Common myeloid progenitor, CD34-positive (primary cell): ENCODE results near the gene SERPINA6.

Source experiments
- CTCF ChIA-PET: fragments of 350-600 bp; sonication (Branson Sonifier 250); formaldehyde crosslinking; loops from one replicate; lab custom pipeline; 2021; ENCODE audit warnings: antibody characterized with exemption; lab: Charles Lee
- POLR2A ChIA-PET: fragments of 350-600 bp; sonication (Branson Sonifier 250); formaldehyde crosslinking; loops from one replicate; lab custom pipeline; 2021; ENCODE audit warnings: antibody characterized with exemption; lab: Charles Lee
- DNase-seq, 3 donors: peaks; one replicate each; pipeline versions ENCODE4 v3.0.0 to v3.0.0-alpha.2; 2013
- H3K27ac ChIP-seq, 2 experiments: 1 replicate in 1 of 2; 2 replicates in 1 of 2; pipeline ENCODE4 v1.7.0; 2013; ENCODE audit warnings: inconsistent platforms in 2 of 2, low read length in 2 of 2, mild to moderate bottlenecking in 2 of 2, low read depth in 1 of 2, moderate library complexity in 1 of 2; ENCODE audit not compliant: severe bottlenecking in 2 of 2, insufficient read depth in 1 of 2, poor library complexity in 1 of 2
- H3K27me3 ChIP-seq, 5 experiments: replicated peaks in 2 of 5; 1 replicate in 3 of 5; 2 replicates in 2 of 5; pipeline versions ENCODE4 v1.6.1 to v1.7.0; 2013; ENCODE audit warnings: low read length in 4 of 5, mild to moderate bottlenecking in 2 of 5, moderate library complexity in 2 of 5, inconsistent platforms in 1 of 5; ENCODE audit not compliant: insufficient read depth in 5 of 5, control insufficient read depth in 4 of 5
- H3K36me3 ChIP-seq, 4 experiments: 1 replicate in 2 of 4; 2 replicates in 2 of 4; pipeline versions ENCODE4 v1.6.1 to v1.7.0; 2013; ENCODE audit warnings: low read length in 3 of 4, control low read depth in 1 of 4, mild to moderate bottlenecking in 1 of 4; ENCODE audit not compliant: control insufficient read depth in 4 of 4, insufficient read depth in 4 of 4
- H3K4me1 ChIP-seq, 4 experiments: 1 replicate in 3 of 4; 2 replicates in 1 of 4; pipeline versions ENCODE4 v1.6.1 to v1.7.1; 2013; ENCODE audit warnings: low read length in 3 of 4, mild to moderate bottlenecking in 3 of 4, control low read depth in 1 of 4, inconsistent platforms in 1 of 4, moderate library complexity in 1 of 4; ENCODE audit not compliant: control insufficient read depth in 4 of 4, insufficient read depth in 4 of 4; ENCODE audit errors: control extremely low read depth in 1 of 4
- H3K4me3 ChIP-seq, 7 experiments: 1 replicate in 4 of 7; 2 replicates in 3 of 7; pipeline versions ENCODE4 v1.5.1 to v1.7.0; 2013; ENCODE audit warnings: mild to moderate bottlenecking in 7 of 7, low read length in 6 of 7, moderate library complexity in 6 of 7, inconsistent platforms in 2 of 7, low read depth in 2 of 7, control low read depth in 1 of 7; ENCODE audit not compliant: insufficient read depth in 4 of 7, control insufficient read depth in 1 of 7; ENCODE audit errors: extremely low read depth in 1 of 7
- H3K9me3 ChIP-seq, 5 experiments: 1 replicate in 4 of 5; 2 replicates in 1 of 5; pipeline versions ENCODE4 v1.6.1 to v1.7.1; 2013; ENCODE audit warnings: low read length in 4 of 5, mild to moderate bottlenecking in 2 of 5, inconsistent platforms in 1 of 5, low read depth in 1 of 5, moderate library complexity in 1 of 5; ENCODE audit not compliant: control insufficient read depth in 4 of 5, insufficient read depth in 2 of 5; ENCODE audit errors: control extremely low read depth in 1 of 5
- WGBS: methylation state at CpG from one replicate; pipeline ENCODE4 v1.1.5; 2013; ENCODE audit not compliant: insufficient coverage; 5-methylcytosine and 5-hydroxymethylcytosine counted together

SERPINA6 gene

DNA sequence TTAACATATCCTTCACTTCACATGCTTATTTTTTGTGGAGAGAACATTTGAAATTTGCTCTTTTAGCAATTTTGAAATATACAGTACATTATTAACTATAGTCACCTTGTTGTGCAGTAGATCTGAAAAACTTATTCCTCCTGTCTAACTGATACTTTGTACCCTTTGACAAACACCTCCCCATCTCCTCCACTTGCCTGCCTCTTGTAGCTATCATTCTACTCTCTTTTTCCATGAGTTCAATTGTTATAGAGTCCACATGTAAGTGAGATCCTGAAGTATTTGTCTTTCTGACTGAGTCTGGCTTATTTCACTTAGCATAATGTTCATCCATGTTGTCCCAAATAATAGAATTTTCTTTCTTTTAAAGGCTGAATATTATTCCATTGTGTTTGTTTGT is 9.5 kb upstream of the SERPINA6 start:
- Histone ChIP-seq H3K27ac (no peak overlapping the region), H3K4me3 (no peak overlapping the region), H3K27me3 (peaks cover 0 to 6% (median 3%) of the 10 kb centered on the region in 5 experiments), H3K4me1 (no peaks in the 10 kb centered on the region), H3K9me3 (no peaks in the 10 kb centered on the region), H3K36me3 (no peaks in the 10 kb centered on the region)
- no peak for DNase-seq
- POLR2A ChIA-PET = no interaction called here
- CTCF ChIA-PET = no interaction called here

DNA sequence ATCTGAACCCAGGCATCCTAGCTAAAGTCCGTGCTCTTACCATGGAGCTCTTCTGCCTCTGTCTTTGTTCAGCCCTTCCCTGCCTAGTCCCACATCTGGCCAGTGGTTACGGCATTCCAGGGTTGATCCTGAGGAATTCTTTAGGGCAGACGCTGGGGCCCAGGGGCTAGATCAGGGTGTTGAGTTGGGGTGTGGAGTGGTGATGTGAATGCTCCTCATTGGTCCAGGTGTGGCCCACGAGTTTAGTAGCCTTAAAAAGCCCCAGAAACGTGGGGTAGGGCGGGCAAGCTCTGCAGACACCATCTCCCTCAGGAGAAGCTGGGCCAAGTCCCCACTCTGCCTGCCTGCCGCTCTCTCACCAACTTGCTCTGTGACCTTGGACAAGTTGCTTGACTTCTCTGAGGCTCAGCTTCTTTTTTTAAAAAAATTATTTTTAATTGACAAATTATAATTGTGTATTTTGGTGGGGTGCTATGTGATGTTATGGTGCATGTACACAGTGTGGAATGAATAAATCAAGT is 9.0 kb upstream of the SERPINA6 start:
- H3K27ac ChIP-seq = no peak overlapping the region
- POLR2A ChIA-PET = no interaction called here
- no peak for DNase-seq
- no peaks in the 10 kb centered on the region for H3K36me3 ChIP-seq
- no peaks in the 10 kb centered on the region for H3K4me1 ChIP-seq
- peaks cover 0 to 6% (median 3%) of the 10 kb centered on the region in 5 experiments for H3K27me3 ChIP-seq
- 73% methylated on average over 4 of the region's 7 CpGs for WGBS
- no peaks in the 10 kb centered on the region for H3K9me3 ChIP-seq
- no peak overlapping the region for H3K4me3 ChIP-seq
- CTCF ChIA-PET = no interaction called here

DNA sequence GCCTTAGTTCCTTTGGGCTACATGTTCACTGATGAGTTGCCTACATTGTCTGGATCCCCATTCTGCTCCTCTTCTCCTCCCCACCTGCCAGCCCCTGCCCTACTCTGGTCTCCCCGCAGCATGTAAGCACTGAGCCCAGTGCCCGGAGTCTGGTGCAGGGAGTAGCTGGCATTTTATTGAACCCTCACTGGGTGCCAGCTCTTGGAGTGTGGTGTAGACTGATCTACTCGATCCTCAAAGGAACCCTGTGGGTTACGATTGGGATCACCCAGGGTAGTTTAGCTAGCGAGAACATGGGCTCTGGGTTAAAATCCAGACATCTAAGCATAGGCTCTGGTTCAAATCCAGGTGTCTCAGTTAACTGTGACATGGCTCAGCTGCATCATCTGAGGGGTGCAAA is 8.3 kb upstream of the SERPINA6 start:
- H3K4me1 ChIP-seq = no peaks in the 10 kb centered on the region
- no peak overlapping the region for H3K27ac ChIP-seq
- H3K9me3 ChIP-seq = peaks cover 0 to 3% (median 0%) of the 10 kb centered on the region in 5 experiments
- CTCF ChIA-PET = no interaction called here
- POLR2A ChIA-PET = no interaction called here
- no peak overlapping the region for H3K4me3 ChIP-seq
- H3K27me3 ChIP-seq = peaks cover 0 to 6% (median 3%) of the 10 kb centered on the region in 5 experiments
- WGBS = 100% methylated on average over 5 of the region's 5 CpGs
- H3K36me3 ChIP-seq = no peaks in the 10 kb centered on the region
- no peak for DNase-seq

DNA sequence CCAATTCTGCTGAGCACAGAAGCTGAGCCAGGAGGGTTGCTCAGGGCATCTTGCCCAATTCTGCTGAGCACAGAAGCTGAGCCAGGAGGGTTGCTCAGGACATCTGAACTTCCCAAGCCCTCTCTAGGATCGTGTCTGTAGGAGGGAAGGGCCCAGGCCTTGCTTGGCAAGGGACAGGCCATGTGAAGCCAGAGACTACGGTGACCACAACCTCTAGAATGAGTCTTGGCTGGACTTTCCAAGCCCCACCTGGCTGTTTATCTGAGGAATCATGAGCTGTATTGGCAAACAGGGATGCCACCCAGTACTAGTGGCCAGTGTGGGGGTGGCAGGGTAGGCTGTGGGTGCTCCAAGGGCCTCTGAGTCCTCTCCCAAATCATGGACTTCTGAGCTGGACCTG is 7.7 kb upstream of the SERPINA6 start:
- no peak for DNase-seq
- H3K4me1 ChIP-seq = no peaks in the 10 kb centered on the region
- peaks cover 0 to 6% (median 3%) of the 10 kb centered on the region in 5 experiments for H3K27me3 ChIP-seq
- ChIA-PET POLR2A (no interaction called here), CTCF (no interaction called here)
- no peak overlapping the region for H3K4me3 ChIP-seq
- no peak overlapping the region for H3K27ac ChIP-seq
- WGBS = 83% methylated on average over 2 of the region's 2 CpGs
- H3K36me3 ChIP-seq = no peaks in the 10 kb centered on the region
- peaks cover 0 to 5% (median 0%) of the 10 kb centered on the region in 5 experiments for H3K9me3 ChIP-seq

DNA sequence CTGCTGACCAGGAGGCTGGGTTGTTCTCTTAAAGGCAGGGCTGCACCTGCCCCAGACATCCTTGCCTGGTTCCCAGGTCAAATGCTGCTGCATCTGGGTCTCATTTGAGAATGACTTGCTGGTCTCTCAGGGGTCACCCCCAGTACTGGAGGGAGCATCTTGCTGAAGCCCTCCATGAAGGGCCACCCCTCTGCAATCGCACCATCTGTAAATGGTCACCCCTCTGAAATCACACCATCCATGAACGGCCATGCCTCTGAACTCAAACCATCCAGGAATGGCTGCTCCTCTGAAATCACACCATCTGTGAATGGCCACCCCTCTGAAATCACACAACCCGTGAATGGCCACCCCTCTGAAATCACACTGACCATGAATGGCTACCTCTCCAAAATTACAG is 7.3 kb upstream of the SERPINA6 start:
- 89% methylated on average over 2 of the region's 3 CpGs for WGBS
- Histone ChIP-seq H3K9me3 (peaks cover 0 to 5% (median 0%) of the 10 kb centered on the region in 5 experiments), H3K4me1 (no peaks in the 10 kb centered on the region), H3K4me3 (no peak overlapping the region), H3K27ac (no peak overlapping the region), H3K36me3 (no peaks in the 10 kb centered on the region), H3K27me3 (peaks cover 0 to 5% (median 3%) of the 10 kb centered on the region in 5 experiments)
- ChIA-PET CTCF (no interaction called here), POLR2A (no interaction called here)
- DNase-seq = no peak

DNA sequence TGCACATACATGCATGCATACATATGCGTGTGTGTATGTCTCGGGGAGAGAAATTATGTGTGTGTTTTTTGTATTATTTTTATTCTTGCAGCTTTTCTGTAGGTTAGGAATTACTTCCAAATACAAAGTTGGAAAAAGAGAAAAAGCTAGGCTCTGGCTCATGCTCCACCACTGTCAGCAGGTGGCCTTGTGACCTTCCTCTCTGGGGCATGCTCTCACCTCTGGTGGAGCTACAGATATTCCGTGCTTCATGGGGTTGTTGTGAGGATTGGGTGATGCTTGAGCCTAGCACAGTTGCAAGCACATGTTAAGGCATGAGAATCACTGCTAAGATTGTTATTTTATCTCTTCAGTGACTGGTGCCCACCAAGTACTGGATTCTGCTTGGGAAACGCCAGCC is 6.7 kb upstream of the SERPINA6 start:
- Histone ChIP-seq H3K27me3 (peaks cover 0 to 4% (median 3%) of the 10 kb centered on the region in 5 experiments), H3K4me1 (no peaks in the 10 kb centered on the region), H3K4me3 (no peak overlapping the region), H3K27ac (no peak overlapping the region), H3K36me3 (no peaks in the 10 kb centered on the region), H3K9me3 (peaks cover 0 to 5% (median 0%) of the 10 kb centered on the region in 5 experiments)
- ChIA-PET POLR2A (no interaction called here), CTCF (no interaction called here)
- DNase-seq = no peak
- no CpG with 5 or more reads among the region's 4 CpGs for WGBS

DNA sequence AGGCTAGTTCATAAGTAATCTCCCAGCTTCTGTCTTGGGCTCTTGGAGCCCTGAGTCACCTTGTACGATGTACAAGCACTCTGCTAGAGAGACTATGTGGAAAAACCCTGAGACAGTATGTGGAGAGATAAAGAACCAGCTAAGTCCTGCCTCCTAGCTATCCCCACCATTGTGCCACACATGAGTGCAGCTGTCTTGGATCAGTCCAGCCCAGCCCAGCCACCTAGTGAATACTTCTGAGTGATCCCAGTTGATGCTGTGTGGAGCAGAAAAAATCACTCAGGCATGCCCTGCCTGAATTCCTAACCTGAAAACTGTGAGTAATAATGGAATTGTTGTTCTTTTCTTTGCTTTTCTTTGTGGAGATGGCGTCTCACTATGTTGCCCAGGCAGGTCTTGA is 5.1 kb upstream of the SERPINA6 start:
- CTCF ChIA-PET = no interaction called here
- H3K27ac ChIP-seq = no peak overlapping the region
- H3K9me3 ChIP-seq = peaks cover 0 to 5% (median 0%) of the 10 kb centered on the region in 5 experiments
- DNase-seq = no peak
- WGBS = no CpG with 5 or more reads among the region's 2 CpGs
- H3K36me3 ChIP-seq = no peaks in the 10 kb centered on the region
- H3K4me1 ChIP-seq = no peaks in the 10 kb centered on the region
- POLR2A ChIA-PET = no interaction called here
- H3K27me3 ChIP-seq = peaks cover 0 to 3% (median 0%) of the 10 kb centered on the region in 5 experiments
- no peak overlapping the region for H3K4me3 ChIP-seq
